HG02763 (cell line): ENCODE measurements around the gene PLK3.
"Not testable (repeated sequence)": the region's sequence is repeated elsewhere in the genome, so short reads cannot be mapped to it uniquely, and the experiment has no call there.

Experiments used
- ATAC-seq: cut with Tn5 transposase; IDR thresholded peaks from one replicate; pipeline ENCODE4 v1.9.1; 2021; ENCODE audit warnings: mild to moderate bottlenecking, moderate library complexity; ENCODE audit not compliant: unreplicated experiment

Gene PLK3

DNA sequence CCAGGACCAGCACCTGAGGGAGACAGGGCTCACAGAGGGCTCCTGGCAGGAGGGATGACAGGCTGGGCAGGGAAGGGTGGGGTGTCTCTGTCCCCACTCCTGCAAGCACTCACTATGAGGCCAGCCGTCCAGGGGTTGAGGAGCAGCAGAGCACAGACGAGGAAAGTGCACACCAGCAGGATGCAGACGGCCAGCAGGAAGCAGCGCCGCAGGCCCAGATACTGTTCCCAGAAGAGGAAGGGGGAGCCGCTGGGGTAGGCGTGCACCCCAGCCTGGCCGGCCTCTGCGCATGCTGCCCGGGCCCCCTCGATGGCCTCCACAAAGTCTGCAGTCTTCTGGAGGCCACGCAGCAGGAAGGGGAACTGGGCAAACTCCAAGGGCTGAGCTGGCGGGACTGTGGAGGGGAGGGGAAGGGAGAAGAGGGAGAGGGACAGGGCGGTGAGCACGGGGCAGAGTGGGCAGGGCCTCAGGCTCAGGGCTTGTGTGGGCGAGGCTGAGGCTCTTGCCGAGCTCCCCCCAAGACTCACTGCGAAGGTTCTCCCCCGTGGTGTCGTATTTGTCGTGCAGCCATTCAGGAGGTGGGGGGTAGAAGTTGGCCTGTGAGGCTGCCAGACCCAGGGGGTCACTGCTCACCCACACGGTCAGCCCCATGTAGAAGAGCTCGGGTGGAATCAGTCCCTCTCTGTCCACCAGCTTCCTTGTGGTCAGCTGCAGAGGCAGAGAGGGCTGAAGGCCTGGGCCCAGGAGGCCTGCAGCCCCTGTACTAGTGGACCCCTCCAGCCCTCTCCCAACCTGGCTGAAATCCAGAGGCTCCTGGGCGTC, 26.4 kb downstream of the PLK3 start:
- no peak for ATAC-seq

DNA sequence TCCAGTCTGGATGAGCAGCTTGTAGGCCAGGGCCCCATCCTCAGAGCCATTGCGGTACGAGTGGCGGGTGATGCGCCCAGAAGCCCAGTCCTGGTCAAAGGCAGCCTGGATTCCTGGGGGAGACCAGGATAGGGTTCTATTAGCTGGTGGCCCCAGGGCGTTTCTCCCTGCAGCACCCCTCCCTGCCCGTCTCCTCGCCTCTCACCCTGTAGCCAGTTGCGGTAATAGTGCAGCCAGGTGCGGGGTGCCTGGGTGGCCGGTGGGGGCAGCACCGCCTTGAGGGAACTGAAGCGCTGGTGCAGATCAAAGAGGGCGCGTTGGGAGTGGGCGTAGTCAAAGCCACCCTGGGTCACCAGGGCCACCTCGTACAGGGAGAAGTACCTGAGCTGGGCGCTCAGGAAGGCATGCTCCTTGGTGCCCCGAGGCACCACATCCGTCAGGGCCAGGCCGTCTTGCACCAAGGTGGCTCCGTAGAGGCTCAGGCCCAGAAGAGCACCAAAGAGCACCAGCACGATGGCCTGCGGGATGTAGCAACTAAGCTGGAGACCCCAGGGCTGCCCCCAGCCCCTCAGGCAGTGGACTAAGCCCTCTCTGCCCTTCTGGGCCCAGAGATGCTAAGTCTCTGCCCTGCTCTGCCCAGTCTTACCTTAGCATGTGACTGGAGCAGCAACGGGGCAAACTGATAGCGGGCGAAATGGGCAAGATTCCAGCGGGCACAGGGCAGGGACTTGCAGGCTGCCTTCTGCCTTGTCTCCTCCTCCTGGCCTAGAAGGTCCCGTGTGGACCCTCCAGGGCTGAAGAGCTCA, 27.2 kb downstream of the PLK3 start:
- ATAC-seq: no peak

DNA sequence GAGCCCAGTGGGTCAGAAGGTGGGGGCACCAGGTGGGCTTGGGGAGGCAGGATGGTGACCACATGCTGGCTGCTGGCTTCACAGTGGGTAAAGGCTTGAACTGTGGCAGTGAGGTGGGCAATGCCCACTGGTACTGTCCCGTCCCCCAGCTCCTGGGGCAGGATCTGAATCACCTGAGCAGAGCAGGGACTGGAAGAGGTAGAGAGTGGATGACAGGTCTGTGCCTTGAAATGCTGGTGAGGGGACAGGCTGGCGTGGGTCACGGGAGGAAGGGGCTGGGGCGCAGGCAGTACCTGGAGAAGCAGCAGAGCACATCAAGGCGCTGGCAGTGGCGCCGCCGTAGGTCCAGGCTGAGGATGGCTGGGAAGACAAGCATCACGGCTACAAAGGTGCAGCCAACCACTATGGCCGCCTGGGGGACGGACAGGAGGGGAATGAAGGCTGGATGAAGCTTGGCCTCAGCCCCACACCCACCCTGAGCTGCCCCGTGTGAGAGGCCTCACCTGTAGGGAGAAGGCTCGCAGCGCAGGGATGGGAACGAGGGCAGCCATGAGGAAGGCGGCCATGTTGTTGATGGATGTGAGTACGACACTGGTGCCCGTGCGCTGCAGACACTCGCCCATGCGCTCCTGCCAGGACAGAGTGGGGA, 27.9 kb downstream of the PLK3 start:
- ATAC-seq: no peak

DNA sequence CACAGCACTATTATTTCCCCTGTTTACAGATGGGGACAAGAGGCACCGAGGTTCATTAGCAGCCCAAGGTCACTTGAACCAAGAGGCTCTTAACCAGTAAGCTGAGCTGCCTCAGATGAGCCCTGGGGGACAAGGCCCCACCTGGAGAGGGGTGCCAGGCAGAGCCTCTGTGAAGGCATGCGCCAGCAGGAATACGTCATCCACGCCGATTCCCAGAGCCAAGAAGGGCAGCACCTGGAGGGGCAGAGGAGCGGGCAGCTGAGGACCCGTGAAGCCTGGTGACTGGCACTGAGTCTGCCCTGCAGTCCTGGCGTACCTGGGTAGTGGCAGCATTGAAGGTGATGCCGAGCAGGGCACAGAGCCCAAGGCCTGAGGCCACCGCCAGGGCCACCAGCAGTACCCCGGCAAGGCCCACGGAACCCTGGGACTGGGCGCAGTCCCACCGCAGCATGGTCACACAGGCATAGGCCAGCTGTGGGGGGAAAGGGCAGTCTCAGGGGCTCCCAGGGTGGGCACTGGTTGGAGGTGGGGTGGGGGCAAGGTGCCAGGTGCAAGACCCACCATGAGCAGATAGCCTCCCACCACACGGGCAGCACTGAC, 28.8 kb downstream of the PLK3 start:
- ATAC-seq: no peak

DNA sequence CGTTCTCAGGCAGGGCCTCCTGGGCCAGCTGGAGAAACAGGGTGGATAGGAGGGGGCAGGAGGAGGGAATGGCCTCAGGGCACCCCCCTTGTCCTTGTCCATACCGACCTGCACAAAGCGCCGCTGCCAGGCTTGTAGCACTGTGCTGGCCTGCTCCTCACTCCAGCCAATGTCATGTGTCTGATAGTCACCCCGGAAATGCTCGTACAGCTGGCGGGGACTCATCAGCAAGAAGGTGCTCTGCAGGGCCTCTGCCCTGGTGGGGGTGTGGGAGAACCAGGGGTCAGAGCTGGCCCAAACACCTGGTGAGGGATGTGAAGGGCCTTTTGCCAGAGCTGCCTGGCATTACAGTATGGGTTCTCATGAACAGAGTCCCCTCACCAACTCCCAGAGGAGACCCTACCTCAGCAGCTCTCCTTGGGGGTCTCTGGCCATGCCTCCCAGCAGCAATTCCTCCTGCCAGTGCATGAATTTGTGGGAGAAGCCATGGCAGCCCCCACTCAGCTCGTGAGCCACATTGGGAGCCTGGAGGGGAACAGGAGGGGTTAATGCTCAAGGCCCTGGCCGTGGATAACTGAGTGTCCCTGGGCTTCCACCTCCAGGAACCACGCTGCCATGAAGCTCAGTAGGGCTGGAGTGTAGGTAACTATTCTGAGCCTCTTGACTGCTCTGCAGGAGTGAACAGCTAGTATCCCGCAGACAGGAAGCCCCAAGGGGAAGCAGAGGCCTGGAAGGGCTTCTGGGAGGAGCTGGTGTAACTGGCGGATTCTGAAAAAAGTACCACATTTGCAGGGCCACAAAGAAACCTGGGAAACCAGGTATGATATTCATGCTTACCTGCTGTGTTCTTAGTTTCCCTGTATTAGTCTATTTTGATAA, 29.6 kb downstream of the PLK3 start:
- ATAC-seq: no peak

DNA sequence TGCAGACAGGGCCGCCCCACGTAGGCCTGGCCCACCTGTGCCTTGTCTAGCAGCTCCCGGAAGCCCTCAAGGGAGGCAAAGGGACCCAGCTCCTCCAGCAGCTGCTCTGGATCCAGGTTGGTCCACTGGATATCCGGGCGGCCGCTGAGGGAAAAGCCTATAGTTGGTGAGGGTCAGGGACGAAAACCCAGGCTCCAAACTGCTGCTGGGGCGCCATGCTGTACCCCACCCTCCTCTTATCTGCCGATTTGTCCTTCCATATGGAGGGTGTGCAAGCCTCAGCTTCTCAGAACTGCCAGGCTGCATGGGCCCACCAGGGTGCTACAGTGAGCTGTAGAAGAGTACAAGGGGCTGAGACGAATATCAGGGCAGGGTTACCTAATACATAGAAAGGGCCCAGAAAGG, 30.7 kb downstream of the PLK3 start:
- ATAC-seq: no peak

DNA sequence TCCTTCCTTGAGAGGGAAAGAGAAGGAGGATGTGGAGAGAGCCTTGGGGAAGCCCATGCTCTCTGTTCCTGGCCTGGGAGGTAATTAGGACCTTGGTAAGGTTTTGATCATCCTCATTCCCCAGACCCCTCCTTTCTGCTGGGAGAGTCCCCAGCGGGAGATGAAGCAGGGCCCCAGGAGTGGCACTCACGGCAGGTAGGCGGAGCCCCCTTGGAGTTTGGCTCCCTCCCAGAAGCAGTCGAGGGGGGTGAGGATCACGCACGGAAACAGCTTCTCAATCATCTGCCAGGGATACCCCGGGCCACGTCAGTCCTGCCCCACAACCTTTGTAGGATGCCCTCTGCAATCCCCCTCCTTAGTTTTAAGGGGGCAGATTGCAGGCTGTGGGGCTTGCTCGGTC, 31.3 kb downstream of the PLK3 start:
- ATAC-seq: no peak

DNA sequence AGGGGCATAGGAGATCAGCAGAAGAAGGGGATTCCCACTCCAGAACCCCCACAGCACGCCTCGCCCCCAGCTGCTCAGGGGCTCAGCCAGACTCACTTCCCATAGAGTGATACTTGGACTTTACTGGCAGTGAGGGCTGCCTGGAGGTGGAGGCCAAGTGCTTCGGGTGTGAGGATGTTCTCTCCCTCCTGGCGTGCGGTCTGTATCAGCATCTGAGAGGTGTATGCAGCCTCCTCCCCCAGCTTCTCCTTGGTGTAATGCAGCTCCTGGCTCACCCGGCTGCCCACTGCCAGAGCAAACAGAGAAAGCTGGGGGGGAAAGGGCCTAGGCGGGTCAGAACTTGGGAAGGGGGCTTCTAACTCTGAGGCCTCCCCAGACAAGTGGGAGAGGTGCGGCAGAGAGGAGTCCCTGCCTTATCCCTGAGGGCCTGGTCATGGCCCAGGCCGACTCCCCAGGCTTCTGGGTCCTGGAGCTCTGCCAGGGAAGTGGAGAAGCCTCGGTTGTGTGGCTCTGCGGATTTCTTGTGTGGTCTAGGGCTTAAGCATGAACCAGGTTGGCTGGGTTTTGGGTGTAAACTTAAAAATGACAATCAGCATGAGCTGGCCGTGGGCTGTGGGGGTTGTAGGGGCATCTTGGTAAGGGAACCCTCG, 32.0 kb downstream of the PLK3 start:
- no peak for ATAC-seq

DNA sequence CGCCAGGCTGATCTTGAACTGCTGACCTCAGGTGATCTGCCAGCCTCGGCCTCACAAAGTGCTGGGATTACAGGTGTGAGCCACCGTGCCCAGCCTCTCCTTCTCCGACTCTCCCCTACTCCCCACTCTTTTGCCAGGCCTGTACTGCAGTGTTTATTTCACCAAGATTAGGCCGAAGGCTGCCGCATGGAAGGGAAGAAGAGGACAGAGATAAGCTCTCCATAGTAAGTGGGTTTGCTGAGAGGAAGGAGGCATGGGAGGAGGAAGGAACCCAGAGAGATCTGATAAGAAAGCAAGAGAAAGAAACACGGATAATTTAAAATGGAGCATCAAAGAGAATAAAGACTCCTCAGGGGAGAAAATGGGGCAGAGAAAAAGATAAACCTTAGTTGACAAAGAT, 34.2 kb downstream of the PLK3 start:
- no peak for ATAC-seq

DNA sequence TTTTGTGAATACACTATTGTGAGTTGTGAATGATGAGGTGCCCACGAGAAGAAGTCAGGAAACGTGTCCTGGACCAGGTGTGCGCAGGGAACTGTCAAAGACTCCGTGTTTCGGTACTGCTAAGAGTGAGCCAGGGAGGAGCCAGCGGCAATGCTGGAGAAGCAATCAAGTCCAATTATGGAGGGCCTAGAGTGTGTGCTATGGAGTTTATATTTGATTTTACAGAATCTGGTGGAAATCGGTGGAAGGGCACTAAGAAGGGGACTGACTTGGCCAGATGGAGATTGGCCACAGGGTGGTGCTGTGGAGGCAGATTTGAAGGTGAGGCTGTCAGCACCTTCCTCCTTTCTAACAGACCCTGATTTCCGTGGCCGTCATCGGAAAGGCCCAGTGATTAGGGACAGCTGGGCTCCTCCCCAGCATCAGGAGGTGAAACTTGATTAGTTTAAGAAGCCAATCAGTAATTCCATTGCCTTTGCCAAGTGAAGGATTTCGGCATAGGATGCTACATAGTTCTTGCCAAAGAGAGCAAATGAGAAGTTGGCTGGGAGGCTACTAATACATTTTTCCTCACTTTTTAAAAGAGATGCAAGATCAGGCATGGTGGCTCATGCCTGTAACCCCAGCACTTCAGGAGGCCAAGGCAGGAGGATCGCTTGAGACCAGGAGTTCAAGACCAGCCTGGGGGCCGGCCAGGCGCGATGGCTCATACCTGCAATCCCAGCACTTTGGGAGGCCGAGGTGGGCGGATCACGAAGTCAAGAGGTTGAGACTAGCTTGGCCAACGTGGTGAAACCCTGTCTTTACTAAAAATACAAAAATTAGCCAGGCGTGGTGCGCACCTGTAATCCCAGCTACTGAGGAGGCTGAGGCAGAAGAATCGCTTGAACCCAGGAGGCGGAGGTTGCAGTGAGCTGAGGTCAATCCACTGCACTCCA, 35.8 kb downstream of the PLK3 start:
- ATAC-seq: no peak

DNA sequence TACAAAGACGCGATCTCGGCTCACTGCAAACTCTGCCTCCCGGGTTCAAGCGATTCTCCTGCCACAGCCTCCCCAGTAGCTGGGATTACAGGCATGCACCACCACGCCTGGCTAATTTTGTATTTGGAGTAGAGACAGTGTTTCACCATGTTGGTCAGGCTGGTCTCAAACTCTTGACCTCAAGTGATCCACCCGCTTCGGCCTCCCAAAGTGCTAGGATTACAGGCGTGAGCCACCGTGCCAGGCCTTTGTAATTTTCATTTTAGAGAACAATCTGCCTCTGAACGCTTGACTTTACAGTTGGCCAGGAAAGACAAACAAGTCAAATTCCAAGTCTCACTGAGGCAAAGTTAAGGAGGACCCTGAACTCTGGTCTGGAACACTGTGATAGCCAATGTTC, 38.1 kb downstream of the PLK3 start:
- ATAC-seq: not testable (repeated sequence)

DNA sequence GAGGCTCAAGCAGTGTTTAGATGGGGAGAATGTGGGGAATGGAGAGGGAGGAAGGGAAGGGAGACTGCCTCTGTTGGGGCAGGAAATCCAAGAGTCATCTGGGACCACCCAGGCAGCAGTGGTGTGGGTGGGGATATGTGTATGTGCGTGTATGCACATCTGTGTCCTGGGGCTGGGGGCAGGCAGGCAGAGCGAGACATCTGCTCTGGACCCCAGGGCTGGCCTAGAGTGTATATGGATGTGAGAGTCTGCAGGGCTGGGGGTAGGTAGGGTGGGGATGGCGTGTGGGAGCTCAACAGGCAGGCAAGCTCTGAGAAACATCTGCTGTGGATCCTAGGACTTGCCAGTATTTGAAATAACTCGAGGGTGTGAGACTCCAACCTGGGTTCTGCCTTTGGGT, 39.4 kb downstream of the PLK3 start:
- ATAC-seq: no peak

DNA sequence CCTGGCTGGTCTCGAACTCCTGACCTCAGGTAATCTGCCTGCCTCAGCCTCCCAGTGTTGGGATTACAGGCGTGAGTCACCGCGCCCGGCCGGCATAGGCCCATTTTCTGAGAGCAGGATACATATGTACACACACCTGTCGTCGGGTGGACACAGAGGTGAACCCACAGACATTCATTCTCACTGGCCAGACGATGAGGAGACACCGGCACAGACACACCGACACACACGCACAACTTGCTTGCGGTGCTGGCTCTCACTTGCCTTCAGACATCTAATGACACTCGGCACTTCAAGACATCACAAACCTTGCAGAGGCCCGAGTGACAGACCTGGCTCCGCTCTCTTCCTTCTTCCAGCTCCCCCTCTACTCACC, 42.3 kb downstream of the PLK3 start:
- ATAC-seq: no peak

DNA sequence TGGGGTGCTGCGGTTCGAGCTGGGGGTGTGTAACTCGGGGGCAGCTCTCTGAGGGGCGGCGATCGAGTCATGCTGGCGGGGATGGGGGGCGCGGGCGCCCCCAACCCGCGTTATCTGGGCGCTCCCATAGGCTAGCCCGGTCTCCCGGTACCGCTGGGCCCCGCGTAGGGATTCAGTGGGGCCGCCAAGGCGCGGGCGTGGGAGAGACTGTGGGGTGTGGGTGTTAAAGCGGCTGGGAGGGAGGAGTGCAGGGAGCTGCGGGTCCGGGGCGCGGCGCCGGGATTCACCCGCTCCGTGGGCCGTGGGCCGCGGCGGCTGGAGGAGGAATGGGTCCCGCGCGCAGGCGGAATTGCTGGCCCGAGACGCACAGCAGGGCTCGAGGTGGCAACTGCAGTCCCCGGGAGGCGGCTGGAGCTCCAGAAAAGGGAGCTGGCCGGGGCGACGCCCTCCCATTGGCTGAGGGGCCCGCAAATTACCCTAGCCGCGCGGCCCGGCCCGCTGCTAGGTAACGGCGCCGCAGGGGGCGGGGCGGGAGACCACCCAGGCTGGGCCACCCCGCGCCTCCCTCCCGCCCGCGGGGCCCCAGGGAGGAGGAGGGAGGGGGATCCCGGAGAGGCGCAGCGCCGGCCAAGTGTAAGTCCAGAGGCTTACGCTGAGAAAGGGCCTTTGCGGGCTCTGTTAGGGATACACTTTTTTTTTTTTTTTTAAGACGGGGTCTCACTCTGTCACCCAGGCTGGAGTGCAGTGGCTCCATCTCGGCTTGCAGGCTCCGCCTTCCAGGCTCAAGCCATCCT, 42.9 kb downstream of the PLK3 start, which contains the start of gene PTCH2:
TSS of gene PTCH2 (minus strand) at position 392 of the 794 bp plus-strand sequence. CDS start at position 71, 321 bp downstream.
- ATAC-seq: no peak

DNA sequence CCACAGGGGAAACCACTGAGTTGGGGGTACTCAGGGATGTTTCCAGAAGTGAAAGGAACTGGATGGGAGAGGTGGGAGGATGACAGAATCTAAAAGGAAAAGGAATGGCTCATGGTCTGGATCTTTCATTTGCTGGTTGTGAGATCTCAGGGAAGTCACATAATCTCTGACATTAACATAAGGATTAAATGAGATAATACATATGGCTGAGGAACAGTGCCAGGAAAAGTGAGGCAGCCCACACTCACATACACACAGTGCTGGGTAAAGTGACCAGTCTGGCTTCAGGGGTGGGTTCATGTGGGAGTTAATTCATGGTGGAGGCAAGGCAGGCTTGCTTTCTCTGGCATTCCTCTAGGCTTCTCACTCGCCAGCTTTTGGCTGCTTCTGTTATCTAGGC, 46.8 kb downstream of the PLK3 start:
- ATAC-seq: no peak

DNA sequence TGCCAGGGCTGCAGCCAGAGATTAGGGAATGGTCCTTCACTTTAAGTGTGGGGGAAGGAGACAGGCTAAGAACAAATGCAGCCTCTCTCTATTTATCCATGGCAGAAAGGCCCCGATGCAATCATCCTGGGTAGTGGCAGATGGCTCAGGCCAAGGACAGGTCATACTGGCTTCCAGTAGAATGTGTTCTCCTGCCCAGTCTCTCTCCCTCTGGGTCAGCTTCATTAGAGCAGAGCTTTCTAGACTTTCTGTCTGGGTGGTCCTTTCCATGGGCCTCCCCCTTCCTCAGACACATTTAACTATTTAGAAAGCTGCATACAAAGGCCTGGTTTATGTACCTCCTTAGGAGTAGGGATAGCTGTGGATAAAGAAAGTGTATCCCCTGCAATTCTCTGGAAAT, 47.7 kb downstream of the PLK3 start:
- ATAC-seq: no peak

DNA sequence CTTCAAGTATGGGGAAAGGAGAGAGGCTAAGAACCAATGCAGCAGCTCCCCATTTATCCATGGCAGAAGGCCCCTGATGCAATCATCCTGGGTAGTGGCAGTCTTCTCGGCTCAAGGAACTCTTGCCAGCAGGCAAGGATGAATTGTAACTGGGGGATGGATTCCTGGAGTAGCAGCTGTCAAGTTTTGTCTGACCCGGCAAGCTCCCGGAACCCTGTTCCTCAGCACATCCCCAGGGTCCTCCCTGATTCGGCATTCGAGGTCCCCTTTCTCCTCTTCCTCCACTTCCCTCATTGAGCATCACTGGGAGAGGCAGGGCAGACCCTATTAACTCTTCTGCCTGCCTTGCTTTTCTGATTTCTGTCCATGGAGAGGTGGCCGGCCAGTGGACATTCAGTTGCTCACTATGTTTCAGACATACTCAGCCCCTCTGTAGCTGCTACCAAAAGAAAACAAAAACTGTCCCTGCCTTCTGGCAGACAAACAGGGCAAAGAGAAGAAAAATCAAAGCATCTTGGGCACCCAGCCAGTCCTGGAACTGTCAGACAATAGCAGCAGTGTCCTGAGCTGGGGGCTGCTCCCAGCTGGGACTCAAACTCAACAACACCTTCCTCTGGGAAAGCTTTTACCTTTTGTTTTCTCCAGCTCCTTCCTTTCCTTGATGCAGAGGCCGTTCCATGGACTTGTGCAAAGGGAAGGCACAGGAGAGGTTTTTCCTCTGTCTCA, 48.4 kb downstream of the PLK3 start:
- ATAC-seq: no peak
